ENCODE data around the gene MAPK12.
A peak's percentile ranks its signal among the peaks of the same experiment; 100 is the strongest.

MAPK12 gene

DNA sequence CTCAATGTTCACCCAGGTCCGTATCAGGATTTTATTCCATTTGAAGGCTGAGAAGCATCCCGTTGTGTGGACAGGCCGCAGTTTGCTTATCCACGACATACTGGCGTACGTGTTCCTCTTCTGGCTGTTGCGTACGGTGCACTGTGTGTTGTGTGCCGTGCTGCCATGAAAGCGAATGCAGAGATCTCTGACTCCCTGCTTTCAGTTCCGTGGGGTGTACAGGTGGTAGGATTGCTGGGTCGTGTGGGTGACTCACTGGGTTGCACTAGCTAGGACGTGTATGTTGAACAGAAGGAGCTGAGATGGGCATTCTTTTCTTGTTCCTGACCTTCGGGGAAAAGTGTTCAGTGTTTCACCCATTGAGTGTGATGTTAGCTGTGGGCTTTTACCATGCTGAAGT, 50.3 kb downstream of the MAPK12 start:
- TF ChIP-seq, protein P1, sequence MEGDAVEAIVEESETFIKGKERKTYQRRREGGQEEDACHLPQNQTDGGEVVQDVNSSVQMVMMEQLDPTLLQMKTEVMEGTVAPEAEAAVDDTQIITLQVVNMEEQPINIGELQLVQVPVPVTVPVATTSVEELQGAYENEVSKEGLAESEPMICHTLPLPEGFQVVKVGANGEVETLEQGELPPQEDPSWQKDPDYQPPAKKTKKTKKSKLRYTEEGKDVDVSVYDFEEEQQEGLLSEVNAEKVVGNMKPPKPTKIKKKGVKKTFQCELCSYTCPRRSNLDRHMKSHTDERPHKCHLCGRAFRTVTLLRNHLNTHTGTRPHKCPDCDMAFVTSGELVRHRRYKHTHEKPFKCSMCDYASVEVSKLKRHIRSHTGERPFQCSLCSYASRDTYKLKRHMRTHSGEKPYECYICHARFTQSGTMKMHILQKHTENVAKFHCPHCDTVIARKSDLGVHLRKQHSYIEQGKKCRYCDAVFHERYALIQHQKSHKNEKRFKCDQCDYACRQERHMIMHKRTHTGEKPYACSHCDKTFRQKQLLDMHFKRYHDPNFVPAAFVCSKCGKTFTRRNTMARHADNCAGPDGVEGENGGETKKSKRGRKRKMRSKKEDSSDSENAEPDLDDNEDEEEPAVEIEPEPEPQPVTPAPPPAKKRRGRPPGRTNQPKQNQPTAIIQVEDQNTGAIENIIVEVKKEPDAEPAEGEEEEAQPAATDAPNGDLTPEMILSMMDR (IDR thresholded peaks at IDR 0.05; ENCODE audit: poor library complexity, severe bottlenecking), result no peak
- Histone ChIP-seq H3K4me1 (ENCODE audit: insufficient read depth, poor library complexity, severe bottlenecking) (no peaks in the 10 kb centered on the region), H3K4me3 (ENCODE audit: severe bottlenecking) (no peak overlapping the region), H3K36me3 (ENCODE audit: low read depth) (peaks cover 82% of the 10 kb centered on the region), H3K27ac (ENCODE audit: poor library complexity, severe bottlenecking) (no peak overlapping the region), H3K9me3 (ENCODE audit: severe bottlenecking) (no peaks in the 10 kb centered on the region), H3K27me3 (ENCODE audit: insufficient read depth, poor library complexity, severe bottlenecking) (no peaks in the 10 kb centered on the region)
- DNase-seq (ENCODE audit: low spot score) (no peak), ATAC-seq (ENCODE audit: low read depth) (no peak)

DNA sequence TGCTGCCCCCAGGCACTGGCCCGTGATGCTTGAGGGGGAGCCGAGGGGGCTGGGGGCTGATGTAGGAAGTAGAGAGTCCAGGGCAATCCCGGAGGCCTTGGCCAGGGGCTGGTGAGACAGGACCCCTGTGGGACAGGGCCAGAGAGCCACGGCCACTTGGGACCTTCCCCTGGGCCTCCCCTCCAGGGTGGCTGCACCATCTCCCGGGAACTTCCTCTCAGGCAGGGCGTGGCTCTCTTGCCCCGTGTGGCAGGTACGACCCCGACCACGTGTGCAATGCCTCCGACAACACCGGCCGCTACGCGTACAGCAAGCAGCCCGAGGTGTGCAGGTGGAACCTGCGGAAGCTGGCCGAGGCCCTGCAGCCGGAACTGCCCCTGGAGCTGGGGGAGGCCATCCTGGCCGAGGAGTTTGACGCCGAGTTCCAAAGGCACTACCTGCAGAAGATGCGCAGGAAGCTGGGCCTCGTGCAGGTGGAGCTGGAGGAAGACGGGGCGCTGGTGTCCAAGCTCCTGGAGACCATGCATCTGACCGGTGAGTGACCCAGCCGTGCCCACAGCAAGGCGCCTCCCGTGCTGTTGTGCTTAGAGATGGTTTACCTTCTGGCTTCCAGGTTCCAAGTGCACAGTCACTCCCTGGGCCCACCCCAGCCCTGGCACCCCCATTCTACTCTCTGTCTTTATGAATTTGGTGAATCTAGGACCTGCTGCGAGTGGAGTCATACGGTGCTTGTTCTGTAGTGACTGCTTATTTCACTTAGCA, 50.9 kb downstream of the MAPK12 start:
- Histone ChIP-seq H3K9me3 (ENCODE audit: severe bottlenecking) (no peaks in the 10 kb centered on the region), H3K4me1 (ENCODE audit: insufficient read depth, poor library complexity, severe bottlenecking) (no peaks in the 10 kb centered on the region), H3K36me3 (ENCODE audit: low read depth) (peaks cover 77% of the 10 kb centered on the region), H3K27me3 (ENCODE audit: insufficient read depth, poor library complexity, severe bottlenecking) (no peaks in the 10 kb centered on the region), H3K27ac (ENCODE audit: poor library complexity, severe bottlenecking) (no peak overlapping the region), H3K4me3 (ENCODE audit: severe bottlenecking) (no peak overlapping the region)
- TF ChIP-seq, protein P1 (IDR thresholded peaks at IDR 0.05; ENCODE audit: poor library complexity, severe bottlenecking), result no peak
- DNase-seq (ENCODE audit: low spot score), result no peak
- ATAC-seq (ENCODE audit: low read depth), result no peak

DNA sequence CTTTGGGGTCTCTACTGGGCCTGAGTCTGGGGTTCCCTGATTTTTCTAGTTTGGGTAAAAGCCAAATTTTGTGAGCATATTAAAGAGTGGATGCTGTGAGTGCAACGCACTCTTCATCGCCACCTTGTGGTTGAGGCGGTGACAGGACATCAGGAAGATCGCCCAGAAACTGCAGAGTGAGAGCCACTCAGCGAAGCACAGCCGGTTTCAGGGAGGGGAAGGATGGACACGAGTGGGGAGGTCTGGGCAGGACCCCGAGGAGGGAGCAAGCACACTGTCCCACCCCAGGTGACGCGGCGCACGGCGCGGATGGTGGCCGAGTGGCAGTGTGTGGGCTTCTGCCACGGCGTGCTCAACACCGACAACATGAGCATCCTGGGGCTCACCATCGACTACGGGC, 51.6 kb downstream of the MAPK12 start:
- Histone ChIP-seq H3K27ac (ENCODE audit: poor library complexity, severe bottlenecking) (no peak overlapping the region), H3K4me1 (ENCODE audit: insufficient read depth, poor library complexity, severe bottlenecking) (no peaks in the 10 kb centered on the region), H3K36me3 (ENCODE audit: low read depth) (peaks cover 74% of the 10 kb centered on the region), H3K4me3 (ENCODE audit: severe bottlenecking) (no peak overlapping the region), H3K9me3 (ENCODE audit: severe bottlenecking) (no peaks in the 10 kb centered on the region), H3K27me3 (ENCODE audit: insufficient read depth, poor library complexity, severe bottlenecking) (no peaks in the 10 kb centered on the region)
- no peak for DNase-seq (ENCODE audit: low spot score)
- ATAC-seq (ENCODE audit: low read depth), result peak; percentile 50; the same call in 1 of the 3 replicates
- TF ChIP-seq, protein P1 (IDR thresholded peaks at IDR 0.05; ENCODE audit: poor library complexity, severe bottlenecking), result peak; percentile 86

DNA sequence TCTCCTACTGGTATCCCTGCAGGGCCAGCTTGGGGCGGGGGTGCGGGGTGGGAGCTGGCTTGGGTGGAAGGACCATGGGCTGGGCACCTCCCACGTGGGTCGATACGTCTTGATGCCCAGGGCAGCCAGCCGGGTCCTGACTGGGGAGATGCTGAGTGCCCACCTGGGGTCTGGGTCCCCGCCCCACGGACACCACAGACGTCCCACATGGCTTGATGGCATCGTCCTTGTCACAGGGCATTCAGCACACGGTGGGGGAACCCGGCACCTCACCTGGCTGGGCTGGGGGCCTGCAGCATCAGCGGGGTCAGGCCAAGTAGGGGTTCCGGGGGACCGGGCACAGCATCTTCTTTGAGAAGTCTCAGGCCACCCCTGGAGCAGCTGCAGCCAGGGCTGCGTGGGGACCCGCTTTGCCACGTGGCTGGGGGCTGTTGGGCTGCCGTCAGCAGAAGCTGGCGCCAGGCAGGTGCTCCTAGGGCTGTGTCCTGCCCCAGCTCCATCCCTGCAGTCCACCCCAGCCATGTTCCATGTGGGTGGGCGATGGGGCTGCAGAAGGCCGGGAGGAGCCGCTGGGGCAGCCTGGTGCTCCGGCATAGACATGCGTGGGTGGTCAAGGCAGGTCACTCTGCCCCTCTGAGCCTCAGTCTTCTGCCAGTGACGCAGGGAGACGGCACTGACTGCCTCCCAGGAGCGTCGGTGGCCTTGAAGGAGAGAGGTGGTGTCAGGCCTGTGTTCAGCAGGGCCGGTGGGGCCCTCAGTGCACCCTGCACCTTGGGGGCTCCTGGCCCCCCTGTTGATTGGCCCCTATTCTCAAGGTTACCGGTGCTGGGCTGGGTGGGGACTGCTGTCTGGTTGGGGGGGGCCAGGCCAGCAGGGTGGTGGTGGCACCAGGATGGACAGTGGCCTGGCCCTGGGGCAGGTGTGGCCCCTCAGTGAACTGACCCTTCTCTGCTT, 52.3 kb downstream of the MAPK12 start:
- DNase-seq (ENCODE audit: low spot score) (no peak), ATAC-seq (ENCODE audit: low read depth) (peak; percentile 3; the same call in 1 of the 3 replicates)
- peaks cover 67% of the 10 kb centered on the region for H3K36me3 ChIP-seq (ENCODE audit: low read depth)

More for the DNA sequence above, 52.3 kb downstream of the MAPK12 start:
- TF ChIP-seq, protein P1 (IDR thresholded peaks at IDR 0.05; ENCODE audit: poor library complexity, severe bottlenecking), result no peak
- Histone ChIP-seq H3K9me3 (ENCODE audit: severe bottlenecking) (no peaks in the 10 kb centered on the region), H3K27ac (ENCODE audit: poor library complexity, severe bottlenecking) (no peak overlapping the region), H3K4me3 (ENCODE audit: severe bottlenecking) (no peak overlapping the region), H3K4me1 (ENCODE audit: insufficient read depth, poor library complexity, severe bottlenecking) (no peaks in the 10 kb centered on the region), H3K27me3 (ENCODE audit: insufficient read depth, poor library complexity, severe bottlenecking) (no peaks in the 10 kb centered on the region)
